Mesenteric fat pad (tissue), 1 donor: ENCODE data around the gene RPS14. TPM values are rescaled to one million over a fixed set of nuclear protein-coding genes. Genes with fewer than 3 reads are reported as not detected.
"Not testable (repeated sequence)": the region's sequence is repeated elsewhere in the genome, so short reads cannot be mapped to it uniquely, and the experiment has no call there.

Source experiments
- DNase-seq: peaks from one replicate; pipeline ENCODE4 v3.0.0-alpha.2; 2020; ENCODE audit warnings: low spot score
- total RNA-seq: library from RNA; stranded (reverse); fragmentation: NEBNext Ultra II Directional; extraction: Animal tissue kit (Norgen Biotek cat#: 25700); gene quantifications from one replicate; pipeline ENCODE4 v1.2.1, GENCODE V29; 2021
- donor health status: DM: yes; HTN: yes; CAD: no.

RPS14 gene
- total RNA-seq, 1 donor from 2014 or later = 1,447 TPM

GRCh38 chr5:150481972-150482406 is 32.5 kb upstream of the RPS14 start:
- no peak for DNase-seq

- DNase-seq = no peak
Measured at GRCh38 chr5:150481708-150481965, 32.1 kb upstream of the RPS14 start.

- no peak for DNase-seq
Measured at GRCh38 chr5:150479416-150479815, 29.9 kb upstream of the RPS14 start.

- DNase-seq = not testable (repeated sequence)
Measured at GRCh38 chr5:150476568-150476967, 27.0 kb upstream of the RPS14 start.

- DNase-seq = no peak
Measured at GRCh38 chr5:150473673-150474358, 24.3 kb upstream of the RPS14 start.

GRCh38 chr5:150469718-150470469 is 20.4 kb upstream of the RPS14 start:
- DNase-seq = no peak

GRCh38 chr5:150468206-150468605 is 18.7 kb upstream of the RPS14 start:
- no peak for DNase-seq

GRCh38 chr5:150465927-150466326 is 16.4 kb upstream of the RPS14 start:
- no peak for DNase-seq

- DNase-seq = no peak
Measured at GRCh38 chr5:150464554-150465012, 15.0 kb upstream of the RPS14 start.

GRCh38 chr5:150461231-150461630 is 11.7 kb upstream of the RPS14 start:
- DNase-seq = no peak

- DNase-seq = no peak
Measured at GRCh38 chr5:150460781-150461180, 11.2 kb upstream of the RPS14 start.

- peak; percentile 95 for DNase-seq
Measured at GRCh38 chr5:150458802-150459557, 9.4 kb upstream of the RPS14 start.

GRCh38 chr5:150457562-150458240 is 8.2 kb upstream of the RPS14 start:
- DNase-seq = no peak

GRCh38 chr5:150457121-150457520 is 7.6 kb upstream of the RPS14 start:
- DNase-seq = no peak

- DNase-seq = no peak
Measured at GRCh38 chr5:150454492-150455229, 5.1 kb upstream of the RPS14 start.

GRCh38 chr5:150454027-150454426 is 4.5 kb upstream of the RPS14 start:
- DNase-seq = not testable (repeated sequence)

GRCh38 chr5:150452914-150453313 is 3.4 kb upstream of the RPS14 start:
- no peak for DNase-seq

GRCh38 chr5:150451594-150451993 is 2.1 kb upstream of the RPS14 start:
- DNase-seq = no peak

- DNase-seq = no peak
Measured at GRCh38 chr5:150448952-150449516, 505 bp downstream of the RPS14 start.

GRCh38 chr5:150448334-150448733 is 1.2 kb downstream of the RPS14 start:
- no peak for DNase-seq

GRCh38 chr5:150447188-150447587 is 2.4 kb downstream of the RPS14 start:
- DNase-seq = no peak
